OCI-LY1 (cell line): Measurements from ENCODE around the gene SLC39A11.

ENCODE experiments used
- H2AFZ ChIP-seq: fragments of 200-600 bp; sonication (generic), shearing (Covaris generic); 2 replicates; pipeline ENCODE4 v1.6.0; 2014; ENCODE audit warnings: antibody characterized with exemption, mild to moderate bottlenecking, low read length
- H3F3A ChIP-seq: fragments of 200-600 bp; sonication (generic), shearing (Covaris generic); 2 replicates; pipeline ENCODE4 v1.6.0; 2014; ENCODE audit warnings: mild to moderate bottlenecking, antibody characterized with exemption, low read length, moderate library complexity; ENCODE audit not compliant: insufficient read depth
- H3K27ac ChIP-seq: fragments of 200-600 bp; sonication (generic); 2 replicates; pipeline ENCODE4 v1.5.1; 2014; ENCODE audit warnings: low read length, mixed run types, mild to moderate bottlenecking, low read depth; ENCODE audit not compliant: poor library complexity, severe bottlenecking
- H3K27me3 ChIP-seq: fragments of 200-600 bp; sonication (generic); 2 replicates; pipeline ENCODE4 v1.6.0; 2014; ENCODE audit warnings: antibody characterized with exemption, mild to moderate bottlenecking, low read length, moderate library complexity; ENCODE audit not compliant: insufficient read depth
- H3K36me3 ChIP-seq: fragments of 200-600 bp; sonication (generic); 2 replicates; pipeline ENCODE4 v1.6.1; 2014; ENCODE audit warnings: mild to moderate bottlenecking, antibody characterized with exemption, low read length, moderate library complexity, mixed read lengths; ENCODE audit not compliant: insufficient read depth
- H3K4me1 ChIP-seq: fragments of 200-600 bp; sonication (generic); 2 replicates; pipeline ENCODE4 v1.5.1; 2014; ENCODE audit warnings: mild to moderate bottlenecking, low read length, moderate library complexity; ENCODE audit not compliant: insufficient read depth, severe bottlenecking
- H3K4me2 ChIP-seq: fragments of 200-600 bp; sonication (generic), shearing (Covaris generic); 2 replicates; pipeline ENCODE4 v1.6.1; 2014; ENCODE audit warnings: low read length
- H3K4me3 ChIP-seq: fragments of 200-600 bp; sonication (generic); 2 replicates; pipeline ENCODE4 v1.5.1; 2014; ENCODE audit warnings: low read length, low read depth, mild to moderate bottlenecking, mixed read lengths; ENCODE audit not compliant: poor library complexity, severe bottlenecking
- H3K79me2 ChIP-seq: fragments of 200-600 bp; shearing (Covaris generic); 2 replicates; pipeline ENCODE4 v1.6.1; 2016; ENCODE audit warnings: mixed run types, low read length, mixed read lengths; ENCODE audit not compliant: insufficient read depth
- H3K9ac ChIP-seq: fragments of 200-600 bp; sonication (generic), shearing (Covaris generic); 2 replicates; pipeline ENCODE4 v1.6.1; 2014; ENCODE audit warnings: mild to moderate bottlenecking, low read length, mixed read lengths
- H3K9me2 ChIP-seq: fragments of 200-600 bp; sonication (generic), shearing (Covaris generic); 2 replicates; pipeline ENCODE4 v1.6.1; 2014; ENCODE audit warnings: low read depth, mild to moderate bottlenecking, low read length, mixed read lengths
- H3K9me3 ChIP-seq: fragments of 200-600 bp; shearing (Covaris generic); 2 replicates; pipeline ENCODE4 v1.6.1; 2014; ENCODE audit warnings: low read length, mixed read lengths
- H4K20me1 ChIP-seq: fragments of 200-600 bp; sonication (generic), shearing (Covaris generic); 2 replicates; pipeline ENCODE4 v1.6.0; 2016; ENCODE audit warnings: mild to moderate bottlenecking, low read length; ENCODE audit not compliant: insufficient read depth
- EZH2 ChIP-seq: fragments of 200-600 bp; sonication (generic), shearing (Covaris generic); IDR thresholded peaks from 2 replicates; pipeline ENCODE4 v1.8.0; 2017; ENCODE audit warnings: borderline replicate concordance, mixed run types, mild to moderate bottlenecking, antibody characterized with exemption, low read length, moderate library complexity, mixed read lengths
- TF ChIP-seq, protein P1 (sequence below): fragments of 200-600 bp; sonication (generic), shearing (Covaris generic); IDR thresholded peaks from 2 replicates; pipeline ENCODE4 v1.5.1; 2017; ENCODE audit warnings: mild to moderate bottlenecking, antibody characterized with exemption, low read length, moderate library complexity, mixed read lengths

The SLC39A11 gene

DNA sequence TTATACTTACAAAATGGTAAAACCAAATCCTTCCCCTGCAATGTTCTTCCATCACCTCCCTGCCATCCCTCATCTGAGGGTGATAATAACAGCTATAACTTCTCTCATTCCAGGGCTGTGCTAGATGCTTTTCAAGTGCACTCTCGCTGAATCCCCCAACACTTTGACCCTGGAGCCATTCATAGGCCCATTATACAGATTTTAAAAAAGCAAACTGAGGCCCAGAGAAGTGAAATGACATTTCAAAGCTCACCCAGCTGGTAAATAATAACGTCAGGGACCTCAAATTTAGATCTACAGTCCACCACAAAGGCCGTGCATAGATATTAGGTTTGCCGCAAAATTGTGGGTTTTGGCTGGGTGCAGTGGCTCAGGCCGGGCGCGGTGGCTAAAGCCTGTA lies 378.8 kb downstream of the SLC39A11 start:
- no peaks in the 10 kb centered on the region for H4K20me1 ChIP-seq
- no peaks in the 10 kb centered on the region for H3F3A ChIP-seq
- no peak overlapping the region for H2AFZ ChIP-seq
- H3K9ac ChIP-seq = no peak overlapping the region
- no peaks in the 10 kb centered on the region for H3K79me2 ChIP-seq
- no peaks in the 10 kb centered on the region for H3K9me2 ChIP-seq
- no peaks in the 10 kb centered on the region for H3K9me3 ChIP-seq
- H3K4me3 ChIP-seq = no peak overlapping the region
- H3K27me3 ChIP-seq = no peaks in the 10 kb centered on the region
- TF ChIP-seq EZH2 = no peak
- TF ChIP-seq, protein P1, sequence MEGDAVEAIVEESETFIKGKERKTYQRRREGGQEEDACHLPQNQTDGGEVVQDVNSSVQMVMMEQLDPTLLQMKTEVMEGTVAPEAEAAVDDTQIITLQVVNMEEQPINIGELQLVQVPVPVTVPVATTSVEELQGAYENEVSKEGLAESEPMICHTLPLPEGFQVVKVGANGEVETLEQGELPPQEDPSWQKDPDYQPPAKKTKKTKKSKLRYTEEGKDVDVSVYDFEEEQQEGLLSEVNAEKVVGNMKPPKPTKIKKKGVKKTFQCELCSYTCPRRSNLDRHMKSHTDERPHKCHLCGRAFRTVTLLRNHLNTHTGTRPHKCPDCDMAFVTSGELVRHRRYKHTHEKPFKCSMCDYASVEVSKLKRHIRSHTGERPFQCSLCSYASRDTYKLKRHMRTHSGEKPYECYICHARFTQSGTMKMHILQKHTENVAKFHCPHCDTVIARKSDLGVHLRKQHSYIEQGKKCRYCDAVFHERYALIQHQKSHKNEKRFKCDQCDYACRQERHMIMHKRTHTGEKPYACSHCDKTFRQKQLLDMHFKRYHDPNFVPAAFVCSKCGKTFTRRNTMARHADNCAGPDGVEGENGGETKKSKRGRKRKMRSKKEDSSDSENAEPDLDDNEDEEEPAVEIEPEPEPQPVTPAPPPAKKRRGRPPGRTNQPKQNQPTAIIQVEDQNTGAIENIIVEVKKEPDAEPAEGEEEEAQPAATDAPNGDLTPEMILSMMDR = no peak
- no peak overlapping the region for H3K27ac ChIP-seq
- no peak overlapping the region for H3K4me2 ChIP-seq
- no peaks in the 10 kb centered on the region for H3K4me1 ChIP-seq
- H3K36me3 ChIP-seq = no peaks in the 10 kb centered on the region

DNA sequence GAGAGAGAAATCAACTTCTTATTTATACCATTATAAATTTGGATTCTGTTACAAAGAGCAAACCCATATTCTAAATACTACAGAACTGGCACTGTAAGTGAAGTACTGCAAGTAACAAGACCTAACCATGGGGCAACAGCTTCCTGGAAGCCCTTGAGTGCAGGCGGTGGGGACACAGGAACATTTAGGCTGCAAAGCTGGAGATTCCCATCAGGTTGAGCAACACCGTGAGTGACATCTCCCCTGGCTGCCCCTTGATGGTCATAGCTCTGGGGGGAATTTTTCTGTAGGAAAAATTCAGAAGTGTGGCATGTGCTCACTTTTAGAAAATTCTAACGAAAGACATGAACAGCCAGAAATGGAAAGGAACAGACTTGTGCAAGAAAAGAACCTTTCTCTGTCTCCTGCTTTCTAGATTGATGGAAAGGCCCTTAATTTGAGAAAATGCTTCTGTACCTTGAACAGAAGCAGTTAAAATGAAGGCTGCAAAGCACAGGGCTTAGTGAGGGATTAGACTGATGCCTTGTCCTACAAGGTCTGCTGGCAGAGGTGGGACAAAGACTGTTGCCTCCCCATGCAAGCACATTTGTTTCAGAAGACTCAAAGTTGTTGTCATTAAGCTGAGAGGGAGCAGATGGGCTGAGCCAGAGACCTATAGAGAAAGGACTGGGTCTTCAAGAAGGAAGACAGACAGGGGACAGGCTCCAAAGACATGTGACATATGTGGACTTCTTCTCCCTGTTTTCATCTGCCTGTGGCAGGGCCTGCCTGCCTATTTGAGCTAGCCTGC lies 380.8 kb downstream of the SLC39A11 start:
- TF ChIP-seq, protein P1 = no peak
- TF ChIP-seq EZH2 = no peak
- H3K36me3 ChIP-seq = no peaks in the 10 kb centered on the region
- no peaks in the 10 kb centered on the region for H3K9me2 ChIP-seq
- H3K4me3 ChIP-seq = no peak overlapping the region
- no peaks in the 10 kb centered on the region for H3K9me3 ChIP-seq
- no peak overlapping the region for H3K9ac ChIP-seq
- H2AFZ ChIP-seq = no peak overlapping the region
- no peaks in the 10 kb centered on the region for H3K27me3 ChIP-seq
- no peaks in the 10 kb centered on the region for H3F3A ChIP-seq
- H4K20me1 ChIP-seq = no peaks in the 10 kb centered on the region
- no peaks in the 10 kb centered on the region for H3K4me1 ChIP-seq
- no peak overlapping the region for H3K27ac ChIP-seq
- no peak overlapping the region for H3K4me2 ChIP-seq
- H3K79me2 ChIP-seq = no peaks in the 10 kb centered on the region

DNA sequence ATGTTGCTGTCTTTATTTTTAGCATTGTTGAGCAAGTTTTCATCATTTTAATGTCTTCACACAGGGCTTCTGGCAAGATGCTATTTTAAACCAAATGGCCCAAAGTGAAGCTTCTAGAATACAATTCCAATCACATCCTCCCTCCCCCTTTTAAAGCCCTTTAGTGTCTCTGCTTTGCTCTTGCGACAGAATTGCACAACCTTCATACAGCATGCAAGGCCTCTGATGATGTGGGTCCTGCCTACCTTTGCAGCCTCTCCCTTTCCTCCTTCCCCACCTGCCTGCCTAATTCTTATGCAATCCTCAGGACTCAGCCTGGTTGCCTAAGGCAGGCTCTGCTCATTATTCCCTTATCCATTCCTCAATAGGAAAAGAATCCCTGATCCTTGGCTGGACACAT lies 381.7 kb downstream of the SLC39A11 start:
- H3K27me3 ChIP-seq = no peaks in the 10 kb centered on the region
- TF ChIP-seq, protein P1 = no peak
- no peak for TF ChIP-seq EZH2
- H3K79me2 ChIP-seq = no peaks in the 10 kb centered on the region
- no peak overlapping the region for H3K27ac ChIP-seq
- H3K9ac ChIP-seq = no peak overlapping the region
- H4K20me1 ChIP-seq = no peaks in the 10 kb centered on the region
- H3K9me3 ChIP-seq = no peaks in the 10 kb centered on the region
- no peaks in the 10 kb centered on the region for H3K4me1 ChIP-seq
- no peak overlapping the region for H2AFZ ChIP-seq
- H3F3A ChIP-seq = no peaks in the 10 kb centered on the region
- H3K36me3 ChIP-seq = no peaks in the 10 kb centered on the region
- no peak overlapping the region for H3K4me2 ChIP-seq
- no peaks in the 10 kb centered on the region for H3K9me2 ChIP-seq
- no peak overlapping the region for H3K4me3 ChIP-seq
